Measurements from ENCODE around the gene SYT14.
"Not testable (repeated sequence)": the region's sequence is repeated elsewhere in the genome, so short reads cannot be mapped to it uniquely, and the experiment has no call there.

Gene SYT14

GRCh38 chr1:210024282-210024681 is 86.3 kb downstream of the SYT14 start:
- in situ Hi-C loops (cut with MboI; ENCODE audit: low sequenced_read_pairs): no loop called here

- in situ Hi-C loops (cut with MboI; ENCODE audit: low sequenced_read_pairs): no loop called here
Measured at GRCh38 chr1:210024996-210025395, 87.0 kb downstream of the SYT14 start.

- in situ Hi-C loops (cut with MboI; ENCODE audit: low sequenced_read_pairs): no loop called here
Measured at GRCh38 chr1:210025870-210026269, 87.9 kb downstream of the SYT14 start.

GRCh38 chr1:210027994-210028393 is 90.0 kb downstream of the SYT14 start:
- in situ Hi-C loops (cut with MboI; ENCODE audit: low sequenced_read_pairs): no loop called here

GRCh38 chr1:210031473-210031872 is 93.5 kb downstream of the SYT14 start:
- in situ Hi-C loops (cut with MboI; ENCODE audit: low sequenced_read_pairs): no loop called here

- in situ Hi-C loops (cut with MboI; ENCODE audit: low sequenced_read_pairs): no loop called here
Measured at GRCh38 chr1:210043058-210043457, 105.0 kb downstream of the SYT14 start.

GRCh38 chr1:210049616-210050015 is 111.6 kb downstream of the SYT14 start:
- in situ Hi-C loops (cut with MboI; ENCODE audit: low sequenced_read_pairs): no loop called here

GRCh38 chr1:210050491-210050890 is 112.5 kb downstream of the SYT14 start:
- in situ Hi-C loops (cut with MboI; ENCODE audit: low sequenced_read_pairs): not testable (repeated sequence)

GRCh38 chr1:210053126-210053525 is 115.1 kb downstream of the SYT14 start:
- in situ Hi-C loops (cut with MboI; ENCODE audit: low sequenced_read_pairs): no loop called here

GRCh38 chr1:210057593-210057992 is 119.6 kb downstream of the SYT14 start:
- in situ Hi-C loops (cut with MboI; ENCODE audit: low sequenced_read_pairs): no loop called here

GRCh38 chr1:210061992-210062391 is 124.0 kb downstream of the SYT14 start:
- in situ Hi-C loops (cut with MboI; ENCODE audit: low sequenced_read_pairs): no loop called here

- in situ Hi-C loops (cut with MboI; ENCODE audit: low sequenced_read_pairs): no loop called here
Measured at GRCh38 chr1:210070531-210070930, 132.5 kb downstream of the SYT14 start.

- in situ Hi-C loops (cut with MboI; ENCODE audit: low sequenced_read_pairs): no loop called here
Measured at GRCh38 chr1:210072129-210072528, 134.1 kb downstream of the SYT14 start.

GRCh38 chr1:210072896-210073504 is 135.0 kb downstream of the SYT14 start:
- in situ Hi-C loops (cut with MboI; ENCODE audit: low sequenced_read_pairs): no loop called here

GRCh38 chr1:210074904-210075303 is 136.9 kb downstream of the SYT14 start:
- in situ Hi-C loops (cut with MboI; ENCODE audit: low sequenced_read_pairs): no loop called here

GRCh38 chr1:210076620-210077019 is 138.6 kb downstream of the SYT14 start:
- in situ Hi-C loops (cut with MboI; ENCODE audit: low sequenced_read_pairs): no loop called here

GRCh38 chr1:210081494-210081893 is 143.5 kb downstream of the SYT14 start:
- in situ Hi-C loops (cut with MboI; ENCODE audit: low sequenced_read_pairs): no loop called here

- in situ Hi-C loops (cut with MboI; ENCODE audit: low sequenced_read_pairs): no loop called here
Measured at GRCh38 chr1:210085359-210085758, 147.3 kb downstream of the SYT14 start.

- in situ Hi-C loops (cut with MboI; ENCODE audit: low sequenced_read_pairs): no loop called here
Measured at GRCh38 chr1:210087058-210087457, 149.0 kb downstream of the SYT14 start.

GRCh38 chr1:210089855-210090254 is 151.8 kb downstream of the SYT14 start:
- in situ Hi-C loops (cut with MboI; ENCODE audit: low sequenced_read_pairs): no loop called here

- in situ Hi-C loops (cut with MboI; ENCODE audit: low sequenced_read_pairs): no loop called here
Measured at GRCh38 chr1:210092366-210092765, 154.3 kb downstream of the SYT14 start.

- in situ Hi-C loops (cut with MboI; ENCODE audit: low sequenced_read_pairs): no loop called here
Measured at GRCh38 chr1:210093461-210093860, 155.4 kb downstream of the SYT14 start.

- in situ Hi-C loops (cut with MboI; ENCODE audit: low sequenced_read_pairs): no loop called here
Measured at GRCh38 chr1:210098356-210098755, 160.3 kb downstream of the SYT14 start.
